Measurements from ENCODE around the gene DERA.

DNA sequence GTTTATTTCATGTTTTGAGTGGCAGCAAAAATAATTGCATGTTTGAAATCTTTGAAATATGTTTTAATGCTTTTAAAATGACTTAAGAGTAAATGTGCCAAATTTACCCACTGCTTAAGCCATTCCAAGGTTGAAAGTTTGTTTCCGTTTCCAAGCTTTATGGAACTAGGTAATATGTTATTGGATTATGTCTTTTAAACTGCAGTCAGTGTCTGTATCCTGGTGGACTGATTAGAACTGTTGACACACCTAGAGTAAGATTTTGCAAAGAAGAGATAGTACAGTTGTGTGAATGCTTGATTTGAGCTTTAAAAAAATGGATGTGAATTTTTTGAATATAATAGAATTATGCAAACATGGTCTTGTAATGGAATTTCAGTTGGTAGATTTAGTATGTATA is 135.1 kb downstream of the DERA start:
- TF ChIP-seq, protein P1, sequence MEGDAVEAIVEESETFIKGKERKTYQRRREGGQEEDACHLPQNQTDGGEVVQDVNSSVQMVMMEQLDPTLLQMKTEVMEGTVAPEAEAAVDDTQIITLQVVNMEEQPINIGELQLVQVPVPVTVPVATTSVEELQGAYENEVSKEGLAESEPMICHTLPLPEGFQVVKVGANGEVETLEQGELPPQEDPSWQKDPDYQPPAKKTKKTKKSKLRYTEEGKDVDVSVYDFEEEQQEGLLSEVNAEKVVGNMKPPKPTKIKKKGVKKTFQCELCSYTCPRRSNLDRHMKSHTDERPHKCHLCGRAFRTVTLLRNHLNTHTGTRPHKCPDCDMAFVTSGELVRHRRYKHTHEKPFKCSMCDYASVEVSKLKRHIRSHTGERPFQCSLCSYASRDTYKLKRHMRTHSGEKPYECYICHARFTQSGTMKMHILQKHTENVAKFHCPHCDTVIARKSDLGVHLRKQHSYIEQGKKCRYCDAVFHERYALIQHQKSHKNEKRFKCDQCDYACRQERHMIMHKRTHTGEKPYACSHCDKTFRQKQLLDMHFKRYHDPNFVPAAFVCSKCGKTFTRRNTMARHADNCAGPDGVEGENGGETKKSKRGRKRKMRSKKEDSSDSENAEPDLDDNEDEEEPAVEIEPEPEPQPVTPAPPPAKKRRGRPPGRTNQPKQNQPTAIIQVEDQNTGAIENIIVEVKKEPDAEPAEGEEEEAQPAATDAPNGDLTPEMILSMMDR (IDR thresholded peaks at IDR 0.05; ENCODE audit: control extremely low read depth in 1 of 3, insufficient read depth in 1 of 3, low read depth in 1 of 3, low read length in 3 of 3) = no peak
- TF ChIP-seq CTBP2 (IDR thresholded peaks at IDR 0.05; ENCODE audit: borderline replicate concordance, insufficient read depth, insufficient read length, low read length) (no peak), ZNF274 (IDR thresholded peaks at IDR 0.05; ENCODE audit: borderline replicate concordance, extremely low read depth, low read length) (no peak), BACH1 (IDR thresholded peaks at IDR 0.05; ENCODE audit: low read length) (no peak), TAF1 (IDR thresholded peaks at IDR 0.05; ENCODE audit: low read depth, low read length) (no peak), TBP (IDR thresholded peaks at IDR 0.05; ENCODE audit: low read depth, low read length) (no peak), SRF (IDR thresholded peaks at IDR 0.05; ENCODE audit: low read depth, low read length) (no peak), POLR2AphosphoS5 (IDR thresholded peaks at IDR 0.05; ENCODE audit: low read depth, low read length) (no peak), CEBPB (IDR thresholded peaks at IDR 0.05; ENCODE audit: low read depth, low read length) (no peak)
- TF ChIP-seq, protein P2, sequence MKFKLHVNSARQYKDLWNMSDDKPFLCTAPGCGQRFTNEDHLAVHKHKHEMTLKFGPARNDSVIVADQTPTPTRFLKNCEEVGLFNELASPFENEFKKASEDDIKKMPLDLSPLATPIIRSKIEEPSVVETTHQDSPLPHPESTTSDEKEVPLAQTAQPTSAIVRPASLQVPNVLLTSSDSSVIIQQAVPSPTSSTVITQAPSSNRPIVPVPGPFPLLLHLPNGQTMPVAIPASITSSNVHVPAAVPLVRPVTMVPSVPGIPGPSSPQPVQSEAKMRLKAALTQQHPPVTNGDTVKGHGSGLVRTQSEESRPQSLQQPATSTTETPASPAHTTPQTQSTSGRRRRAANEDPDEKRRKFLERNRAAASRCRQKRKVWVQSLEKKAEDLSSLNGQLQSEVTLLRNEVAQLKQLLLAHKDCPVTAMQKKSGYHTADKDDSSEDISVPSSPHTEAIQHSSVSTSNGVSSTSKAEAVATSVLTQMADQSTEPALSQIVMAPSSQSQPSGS (IDR thresholded peaks at IDR 0.05; ENCODE audit: low read length) = no peak
